G401.6 (cell line): Measurements from ENCODE around the gene OTULIN.

Source experiments
- FAIRE-seq: peaks from 2 replicates; lab custom pipeline; 2012; peaks lifted over from hg19 to GRCh38; lab: Jason Lieb, UNC

OTULIN gene

GRCh38 chr5:14722923-14723322 is 58.4 kb downstream of the OTULIN start:
- FAIRE-seq: no peak

GRCh38 chr5:14723701-14724132 is 59.2 kb downstream of the OTULIN start:
- FAIRE-seq: no peak

GRCh38 chr5:14724633-14725032 is 60.1 kb downstream of the OTULIN start:
- FAIRE-seq: no peak

- no peak for FAIRE-seq
Measured at GRCh38 chr5:14726066-14726838, 61.7 kb downstream of the OTULIN start.

- FAIRE-seq: peak; percentile 88
Measured at GRCh38 chr5:14727428-14727865, 62.9 kb downstream of the OTULIN start.

GRCh38 chr5:14727928-14728458 is 63.5 kb downstream of the OTULIN start:
- no peak for FAIRE-seq

GRCh38 chr5:14728459-14728938 is 64.0 kb downstream of the OTULIN start:
- FAIRE-seq: no peak

GRCh38 chr5:14729448-14730385 is 65.2 kb downstream of the OTULIN start:
- no peak for FAIRE-seq

GRCh38 chr5:14730466-14730865 is 65.9 kb downstream of the OTULIN start:
- no peak for FAIRE-seq

- FAIRE-seq: no peak
Measured at GRCh38 chr5:14730881-14731280, 66.4 kb downstream of the OTULIN start.

- FAIRE-seq: no peak
Measured at GRCh38 chr5:14732991-14733390, 68.5 kb downstream of the OTULIN start.

- FAIRE-seq: no peak
Measured at GRCh38 chr5:14733661-14734060, 69.1 kb downstream of the OTULIN start.

- no peak for FAIRE-seq
Measured at GRCh38 chr5:14734396-14734795, 69.9 kb downstream of the OTULIN start.

- no peak for FAIRE-seq
Measured at GRCh38 chr5:14735944-14736343, 71.4 kb downstream of the OTULIN start.

GRCh38 chr5:14737291-14737690 is 72.8 kb downstream of the OTULIN start:
- no peak for FAIRE-seq

GRCh38 chr5:14738050-14738449 is 73.5 kb downstream of the OTULIN start:
- FAIRE-seq: no peak

GRCh38 chr5:14739538-14739937 is 75.0 kb downstream of the OTULIN start:
- FAIRE-seq: no peak

GRCh38 chr5:14739981-14740380 is 75.5 kb downstream of the OTULIN start:
- FAIRE-seq: no peak

GRCh38 chr5:14741131-14741530 is 76.6 kb downstream of the OTULIN start:
- no peak for FAIRE-seq

GRCh38 chr5:14741801-14742440 is 77.4 kb downstream of the OTULIN start:
- FAIRE-seq: no peak

GRCh38 chr5:14742498-14742897 is 78.0 kb downstream of the OTULIN start:
- no peak for FAIRE-seq

GRCh38 chr5:14743601-14744295 is 79.2 kb downstream of the OTULIN start:
- FAIRE-seq: no peak
